Stimulated activated CD4-positive, alpha-beta T cell treated with anti-CD3 and anti-CD28 coated beads, Interleukin-1b, Interleukin-23, amount 100 ng/mL, for 24 hours (primary cell): ENCODE results near the gene KANK2.

ENCODE experiments used
- DNase-seq, 4 experiments: peaks; one replicate each; pipeline ENCODE4 v3.0.0-alpha.2; 2020; ENCODE audit warnings: low read depth in 4 of 4, low spot score in 1 of 4

Gene KANK2

GRCh38 chr19:11197291-11198174 lies at the start of gene KANK2:
Gene KANK2 (minus strand): TSS chr19:11197545. CDS start chr19:11194511, 3,034 bp downstream.
- peak; percentile 46 to 74 (median 64) for DNase-seq

- no peak for DNase-seq
Observed at GRCh38 chr19:11246941-11247340, 49.6 kb upstream of the KANK2 start.

GRCh38 chr19:11244846-11245589 lies 47.7 kb upstream of the KANK2 start:
- no peak for DNase-seq

GRCh38 chr19:11243798-11244169 lies 46.4 kb upstream of the KANK2 start:
- no peak for DNase-seq

- DNase-seq: peak; percentile 69 to 91 (median 84)
Observed at GRCh38 chr19:11242864-11243797, 45.8 kb upstream of the KANK2 start.

GRCh38 chr19:11242025-11242424 lies 44.7 kb upstream of the KANK2 start:
- DNase-seq: no peak

- DNase-seq: no peak
Observed at GRCh38 chr19:11240008-11240444, 42.7 kb upstream of the KANK2 start.

- DNase-seq: no peak
Observed at GRCh38 chr19:11239377-11240000, 42.1 kb upstream of the KANK2 start, which contains the start of gene ANGPTL8. Gene ANGPTL8 (plus strand): TSS chr19:11239619. CDS start chr19:11239638, 19 bp downstream.

- no peak for DNase-seq
Observed at GRCh38 chr19:11238781-11239376, 41.5 kb upstream of the KANK2 start.

GRCh38 chr19:11238041-11238440 lies 40.7 kb upstream of the KANK2 start:
- no peak for DNase-seq

- no peak for DNase-seq
Observed at GRCh38 chr19:11237321-11237720, 40.0 kb upstream of the KANK2 start.

GRCh38 chr19:11236324-11237301 lies 39.3 kb upstream of the KANK2 start:
- no peak for DNase-seq

GRCh38 chr19:11234486-11235075 lies 37.2 kb upstream of the KANK2 start:
- DNase-seq: no peak

- DNase-seq: no peak
Observed at GRCh38 chr19:11233073-11233472, 35.7 kb upstream of the KANK2 start.

- DNase-seq: no peak
Observed at GRCh38 chr19:11232555-11232954, 35.2 kb upstream of the KANK2 start.

- no peak for DNase-seq
Observed at GRCh38 chr19:11230621-11231386, 33.5 kb upstream of the KANK2 start.

GRCh38 chr19:11227195-11227886 lies 30.0 kb upstream of the KANK2 start:
- DNase-seq: peak in 1 of 4 experiments; percentile 7
